Glomerular endothelial cell (primary cell): ENCODE measurements around the gene UBE2L5. TPM values are rescaled to one million over a fixed set of nuclear protein-coding genes. Genes with fewer than 3 reads are reported as not detected.
A peak's percentile ranks its signal among the peaks of the same experiment; 100 is the strongest.

Experiments
- DNase-seq: peaks from one replicate; pipeline ENCODE4 v3.0.0-alpha.2; 2011; ENCODE audit warnings: low read depth, low spot score; ENCODE audit errors: extremely low read depth
- total RNA-seq: library from RNA; depleted of rRNA; stranded (reverse); fragments of >200 nt; gene quantifications from 2 replicates; pipeline ENCODE4 v1.2.3, GENCODE V29; 2015

UBE2L5 gene
- total RNA-seq, 1 donor from 2014 or later: 0.18 TPM

GRCh38 chr13:30403456-30403855 is 18.8 kb upstream of the UBE2L5 start:
- no peak for DNase-seq

GRCh38 chr13:30404207-30404606 is 18.1 kb upstream of the UBE2L5 start:
- DNase-seq: no peak

GRCh38 chr13:30406779-30407416 is 15.4 kb upstream of the UBE2L5 start:
- no peak for DNase-seq

GRCh38 chr13:30408319-30409101 is 13.8 kb upstream of the UBE2L5 start:
- no peak for DNase-seq

GRCh38 chr13:30409886-30410704 is 12.2 kb upstream of the UBE2L5 start:
- DNase-seq: no peak

GRCh38 chr13:30410705-30411125 is 11.6 kb upstream of the UBE2L5 start:
- no peak for DNase-seq

GRCh38 chr13:30412346-30412745 is 9.9 kb upstream of the UBE2L5 start:
- DNase-seq: no peak

- no peak for DNase-seq
These were observed 8.5 kb upstream of the UBE2L5 start for GRCh38 chr13:30413842-30414241.

- no peak for DNase-seq
These were observed 6.8 kb upstream of the UBE2L5 start for GRCh38 chr13:30415430-30416030.

- no peak for DNase-seq
These were observed 5.8 kb upstream of the UBE2L5 start for GRCh38 chr13:30416471-30416870.

- no peak for DNase-seq
These were observed 4.1 kb upstream of the UBE2L5 start for GRCh38 chr13:30418075-30418716.

GRCh38 chr13:30418717-30419459 is 3.4 kb upstream of the UBE2L5 start:
- no peak for DNase-seq

GRCh38 chr13:30421093-30422053 is 920 bp upstream of the UBE2L5 start:
- no peak for DNase-seq

- no peak for DNase-seq
These were observed 1.6 kb downstream of the UBE2L5 start for GRCh38 chr13:30423891-30424290.

- DNase-seq: no peak
These were observed 6.9 kb downstream of the UBE2L5 start for GRCh38 chr13:30429235-30429634.

- peak; percentile 57 for DNase-seq
These were observed 7.7 kb downstream of the UBE2L5 start for GRCh38 chr13:30429721-30430694.

- DNase-seq: no peak
These were observed 9.1 kb downstream of the UBE2L5 start for GRCh38 chr13:30431269-30431940.
